Measurements from ENCODE around the gene GRAMD1A.

- TF ChIP-seq CTCF (IDR thresholded peaks at IDR 0.05; ENCODE audit: poor library complexity, severe bottlenecking): no peak
- TF ChIP-seq POLR2AphosphoS5 (IDR thresholded peaks at IDR 0.05): no peak
These were observed 41.1 kb upstream of the GRAMD1A start for GRCh38 chr19:34959021-34959420.

All from neural cell (in vitro differentiated cells).